IPS DF 6.9 (cell line): ENCODE results near the gene CCDC85B.
A peak's percentile ranks its signal among the peaks of the same experiment; 100 is the strongest.

Experiments
- DNase-seq: peaks from one replicate; pipeline ENCODE4 v3.0.0-alpha.2; 2013; ENCODE audit warnings: low read depth, low spot score
- H3K27ac ChIP-seq: one replicate; pipeline ENCODE4 v1.5.1; 2013; ENCODE audit warnings: low read length, control low read depth
- H3K27me3 ChIP-seq: 2 replicates; pipeline ENCODE4 v1.6.1; 2013; ENCODE audit warnings: mild to moderate bottlenecking, low read length; ENCODE audit not compliant: control insufficient read depth, insufficient read depth
- H3K36me3 ChIP-seq: 2 replicates; pipeline ENCODE4 v1.6.1; 2013; ENCODE audit warnings: low read length; ENCODE audit not compliant: control insufficient read depth, insufficient read depth
- H3K4me1 ChIP-seq: 2 replicates; pipeline ENCODE4 v1.6.1; 2013; ENCODE audit warnings: low read length; ENCODE audit not compliant: control insufficient read depth, insufficient read depth
- H3K4me3 ChIP-seq: 2 replicates; pipeline ENCODE4 v1.5.1; 2013; ENCODE audit warnings: mild to moderate bottlenecking, low read length
- H3K9me3 ChIP-seq: 2 replicates; pipeline ENCODE4 v1.6.1; 2013; ENCODE audit warnings: low read length, inconsistent platforms; ENCODE audit not compliant: control insufficient read depth, insufficient read depth
- WGBS: extraction: QIAGEN DNeasy Blood & Tissue Kit; methylation state at CpG from one replicate; pipeline ENCODE4 v1.1.7; 2013; ENCODE audit warnings: mixed read lengths, missing lambda C conversion rate; ENCODE audit not compliant: insufficient read length, insufficient coverage; 5-methylcytosine and 5-hydroxymethylcytosine counted together

Gene CCDC85B

GRCh38 chr11:65898656-65899355 is 8.3 kb downstream of the CCDC85B start:
- no peak for DNase-seq
- H3K27me3 ChIP-seq = peaks cover 13% of the 10 kb centered on the region; the same call in 1 of the 2 replicates
- H3K27ac ChIP-seq = no peak overlapping the region
- no peaks in the 10 kb centered on the region for H3K9me3 ChIP-seq
- WGBS = no CpG with 5 or more reads among the region's 28 CpGs
- no peaks in the 10 kb centered on the region for H3K4me1 ChIP-seq
- H3K36me3 ChIP-seq = no peaks in the 10 kb centered on the region
- H3K4me3 ChIP-seq = peak overlapping the region; percentile 48; the same call in 1 of the 2 replicates

- Histone ChIP-seq H3K36me3 (no peaks in the 10 kb centered on the region), H3K27ac (no peak overlapping the region), H3K4me1 (no peaks in the 10 kb centered on the region), H3K9me3 (no peaks in the 10 kb centered on the region), H3K27me3 (peaks cover 13% of the 10 kb centered on the region; the same call in 1 of the 2 replicates), H3K4me3 (peak overlapping the region; percentile 48; the same call in 1 of the 2 replicates)
- DNase-seq = no peak
- no CpG with 5 or more reads among the region's 78 CpGs for WGBS
Measured at GRCh38 chr11:65899356-65900124, 9.1 kb downstream of the CCDC85B start.

DNA sequence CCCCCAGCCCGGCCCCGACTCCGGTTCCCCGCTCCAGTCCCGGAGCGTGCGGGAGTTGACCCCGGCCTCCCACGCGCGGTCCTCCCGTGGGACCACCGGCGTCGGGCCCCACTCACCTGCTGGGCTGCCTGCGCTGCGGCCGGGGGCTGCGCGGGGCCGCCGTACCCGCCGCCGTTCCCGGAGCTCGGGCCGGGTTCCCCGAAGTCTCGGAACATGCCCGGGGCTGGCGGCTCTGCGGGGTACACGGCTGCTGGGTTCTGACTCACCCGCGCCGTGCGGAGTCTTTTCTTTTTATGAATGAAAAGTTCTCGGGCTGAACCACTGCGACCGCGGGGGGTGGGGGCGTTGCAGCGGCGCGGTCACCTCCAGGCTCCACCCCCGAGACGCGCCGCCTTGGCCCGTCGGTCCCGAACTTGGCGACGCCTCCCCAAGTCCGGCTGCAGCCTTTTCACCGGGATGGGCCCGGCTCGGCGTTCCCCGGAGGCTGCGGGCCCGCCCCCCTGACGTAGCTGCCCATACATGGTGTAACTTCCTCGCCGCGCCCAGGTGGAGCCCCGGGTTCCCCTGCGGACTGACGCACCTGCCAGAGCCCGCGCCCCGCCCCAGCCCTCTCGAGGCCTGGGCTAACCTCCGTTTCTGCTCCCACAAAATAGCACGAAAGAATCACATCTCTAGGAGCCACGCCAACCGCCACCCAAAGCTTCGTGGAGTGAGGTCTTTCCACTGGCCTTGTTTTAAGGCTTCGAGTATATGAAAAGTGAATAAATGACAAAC is 9.8 kb downstream of the CCDC85B start, which contains the start of gene FOSL1:
FOSL1 (minus strand) TSS at position 264 of the 774 bp plus-strand sequence; CDS start at position 215, 49 bp downstream.
- no peak within 1 kb of the TSS for H3K27ac ChIP-seq
- no peak for DNase-seq
- H3K36me3 ChIP-seq = no peaks in the 10 kb centered on the region
- no CpG with 5 or more reads among the region's 80 CpGs for WGBS
- H3K4me1 ChIP-seq = no peaks in the 10 kb centered on the region
- peaks cover 13% of the 10 kb centered on the region; the same call in 1 of the 2 replicates for H3K27me3 ChIP-seq
- H3K4me3 ChIP-seq = peak within 1 kb of the TSS; percentile 48; the same call in 1 of the 2 replicates
- H3K9me3 ChIP-seq = no peaks in the 10 kb centered on the region

DNA sequence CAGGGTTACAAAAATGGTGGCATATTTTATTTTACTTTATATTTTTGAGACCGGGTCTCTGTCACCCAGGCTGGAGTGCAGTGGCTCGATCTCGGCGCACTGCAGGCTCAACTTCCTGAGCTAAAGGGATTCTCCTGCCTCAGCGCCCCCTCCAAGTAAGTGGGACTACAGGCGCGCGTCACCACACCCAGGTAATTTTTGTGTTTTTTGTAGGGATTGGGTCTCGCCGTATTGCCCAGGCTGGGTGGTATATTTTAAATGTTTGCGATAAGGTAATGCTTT is 10.4 kb downstream of the CCDC85B start:
- Histone ChIP-seq H3K4me3 (no peak overlapping the region), H3K9me3 (no peaks in the 10 kb centered on the region), H3K27me3 (peaks cover 13% of the 10 kb centered on the region; the same call in 1 of the 2 replicates), H3K4me1 (no peaks in the 10 kb centered on the region), H3K27ac (no peak overlapping the region), H3K36me3 (no peaks in the 10 kb centered on the region)
- DNase-seq = no peak
- no CpG with 5 or more reads among the region's 11 CpGs for WGBS

DNA sequence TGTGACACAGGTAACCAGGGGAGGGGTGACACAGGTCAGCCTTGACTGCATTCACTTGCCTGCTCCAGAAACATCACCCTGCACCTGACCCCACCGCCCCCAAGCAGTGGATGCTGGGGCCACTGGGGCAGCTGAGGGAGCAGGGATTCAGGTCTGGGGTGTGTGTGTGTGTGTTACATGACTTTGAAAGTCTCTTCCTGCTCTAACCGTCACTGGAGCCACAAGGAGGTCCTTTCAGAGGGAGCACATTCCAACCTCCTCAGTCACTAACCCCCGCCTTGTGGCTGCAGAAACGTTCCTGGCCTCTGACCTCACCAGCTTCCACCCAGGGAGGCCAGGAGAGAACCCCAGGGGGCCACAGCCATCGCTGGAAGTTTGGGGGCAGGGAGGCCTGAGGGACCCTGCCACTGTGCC is 12.6 kb downstream of the CCDC85B start:
- no peak overlapping the region for H3K27ac ChIP-seq
- no peaks in the 10 kb centered on the region for H3K4me1 ChIP-seq
- no peak overlapping the region for H3K4me3 ChIP-seq
- H3K9me3 ChIP-seq = no peaks in the 10 kb centered on the region
- peaks cover 13% of the 10 kb centered on the region; the same call in 1 of the 2 replicates for H3K27me3 ChIP-seq
- no CpG with 5 or more reads among the region's 5 CpGs for WGBS
- DNase-seq = no peak
- H3K36me3 ChIP-seq = no peaks in the 10 kb centered on the region

DNA sequence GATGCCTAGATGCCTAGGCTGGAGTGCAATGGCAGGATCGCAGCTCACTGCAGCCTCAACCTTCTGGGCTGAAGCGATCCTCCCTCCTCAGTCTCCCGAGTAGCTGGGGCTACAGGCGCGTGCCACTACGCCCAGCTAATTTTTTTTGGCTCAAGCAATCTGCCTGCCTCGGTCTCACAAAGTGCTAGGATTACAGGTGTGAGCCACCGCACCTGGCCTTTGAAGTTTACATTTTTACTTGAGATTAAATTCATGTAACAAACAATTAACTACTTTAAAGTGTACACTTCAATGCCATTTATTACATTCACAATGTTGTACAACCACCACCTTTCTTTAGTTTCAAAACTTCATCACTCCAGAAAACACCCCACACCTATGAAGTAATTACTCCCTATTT is 13.2 kb downstream of the CCDC85B start:
- DNase-seq = no peak
- Histone ChIP-seq H3K4me1 (no peaks in the 10 kb centered on the region), H3K9me3 (no peaks in the 10 kb centered on the region), H3K4me3 (no peak overlapping the region), H3K27me3 (peaks cover 13% of the 10 kb centered on the region; the same call in 1 of the 2 replicates), H3K27ac (no peak overlapping the region), H3K36me3 (no peaks in the 10 kb centered on the region)
- no CpG with 5 or more reads among the region's 8 CpGs for WGBS

- WGBS = no CpG with 5 or more reads among the region's 5 CpGs
- no peak overlapping the region for H3K4me3 ChIP-seq
- DNase-seq = no peak
- H3K4me1 ChIP-seq = peaks cover 1% of the 10 kb centered on the region; the same call in 1 of the 2 replicates
- H3K27me3 ChIP-seq = peaks cover 5% of the 10 kb centered on the region; the same call in 1 of the 2 replicates
- no peaks in the 10 kb centered on the region for H3K9me3 ChIP-seq
- H3K36me3 ChIP-seq = no peaks in the 10 kb centered on the region
- H3K27ac ChIP-seq = no peak overlapping the region
Measured at GRCh38 chr11:65906602-65907001, 16.1 kb downstream of the CCDC85B start.

DNA sequence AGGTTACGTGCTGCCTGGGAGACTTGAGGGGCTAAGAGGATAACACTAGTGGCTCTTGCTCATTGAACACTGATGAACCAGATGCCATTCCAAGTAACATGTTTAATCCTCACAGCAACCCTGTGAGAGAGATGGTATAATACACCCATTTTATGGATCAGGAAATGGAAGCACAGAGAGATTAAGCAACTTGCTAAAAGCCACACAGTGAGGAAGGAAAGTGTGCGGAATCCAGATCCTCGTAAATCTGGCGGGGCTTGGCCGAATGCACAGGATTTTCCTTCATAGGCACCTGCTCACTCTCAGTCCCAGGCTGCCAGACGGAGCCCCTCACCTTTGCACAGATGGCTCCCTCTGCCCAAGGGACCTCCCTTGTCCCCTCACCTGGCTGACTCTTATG is 17.4 kb downstream of the CCDC85B start:
- WGBS = no CpG with 5 or more reads among the region's 6 CpGs
- H3K9me3 ChIP-seq = no peaks in the 10 kb centered on the region

GRCh38 chr11:65911682-65912568 is 21.5 kb downstream of the CCDC85B start:
- H3K27me3 ChIP-seq = no peaks in the 10 kb centered on the region
- H3K4me3 ChIP-seq = no peak overlapping the region
- peaks cover 3% of the 10 kb centered on the region; the same call in 1 of the 2 replicates for H3K4me1 ChIP-seq
- no peaks in the 10 kb centered on the region for H3K36me3 ChIP-seq
- no peak for DNase-seq
- H3K27ac ChIP-seq = no peak overlapping the region
- H3K9me3 ChIP-seq = no peaks in the 10 kb centered on the region
- WGBS = no CpG with 5 or more reads among the region's 14 CpGs

More for the DNA sequence above, 17.4 kb downstream of the CCDC85B start:
- no peaks in the 10 kb centered on the region; the same call in 1 of the 2 replicates for H3K27me3 ChIP-seq
- no peak for DNase-seq
- H3K4me1 ChIP-seq = peaks cover 1% of the 10 kb centered on the region; the same call in 1 of the 2 replicates
- H3K36me3 ChIP-seq = no peaks in the 10 kb centered on the region
- H3K4me3 ChIP-seq = no peak overlapping the region
- no peak overlapping the region for H3K27ac ChIP-seq
